CD4-positive, alpha-beta T cell treated with Interleukin-1 beta for 1 hour (primary cell): ENCODE measurements around the gene CUTC.
"Not testable (repeated sequence)": the region's sequence is repeated elsewhere in the genome, so short reads cannot be mapped to it uniquely, and the experiment has no call there.

ENCODE experiments used
- DNase-seq, 2 donors: peaks; one replicate each; pipeline ENCODE4 v3.0.0-alpha.2; 2020 to 2022

Gene CUTC

GRCh38 chr10:99732033-99732842 is at the start of gene CUTC, which contains the start of gene COX15:
Gene CUTC, plus strand, starts transcription at chr10:99732234. Its CDS starts 115 bp downstream, at chr10:99732349.
Gene COX15, minus strand, starts transcription at chr10:99732127. Its CDS starts 78 bp downstream, at chr10:99732049.
- peak; percentile 94 to 95 for DNase-seq

DNA sequence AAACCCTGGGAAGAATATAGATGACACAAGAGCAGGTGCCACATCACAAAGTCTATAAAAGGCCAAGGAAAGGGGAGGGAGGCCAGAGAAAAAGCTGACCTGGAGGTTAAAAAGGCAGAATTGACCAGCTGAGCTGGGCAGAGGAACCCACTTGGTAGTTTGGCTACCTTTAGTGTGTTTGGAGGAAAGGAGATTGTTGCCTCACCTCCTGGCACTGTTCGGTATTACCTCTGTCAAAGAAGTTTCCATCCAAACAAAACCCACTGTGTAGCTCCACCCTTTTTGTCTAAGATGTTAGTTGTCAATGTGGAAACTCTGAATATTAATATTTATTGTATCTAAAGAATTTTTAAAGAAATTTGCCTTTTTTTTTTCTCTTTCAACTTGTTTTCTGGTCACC is 49.3 kb upstream of the CUTC start:
- DNase-seq, result no peak

- DNase-seq, result peak in 1 of 2 donors; percentile 1
Observed at GRCh38 chr10:99685597-99685967, 46.5 kb upstream of the CUTC start.

GRCh38 chr10:99689461-99689860 is 42.6 kb upstream of the CUTC start:
- no peak for DNase-seq

GRCh38 chr10:99693933-99694583 is 38.0 kb upstream of the CUTC start:
- DNase-seq, result no peak

DNA sequence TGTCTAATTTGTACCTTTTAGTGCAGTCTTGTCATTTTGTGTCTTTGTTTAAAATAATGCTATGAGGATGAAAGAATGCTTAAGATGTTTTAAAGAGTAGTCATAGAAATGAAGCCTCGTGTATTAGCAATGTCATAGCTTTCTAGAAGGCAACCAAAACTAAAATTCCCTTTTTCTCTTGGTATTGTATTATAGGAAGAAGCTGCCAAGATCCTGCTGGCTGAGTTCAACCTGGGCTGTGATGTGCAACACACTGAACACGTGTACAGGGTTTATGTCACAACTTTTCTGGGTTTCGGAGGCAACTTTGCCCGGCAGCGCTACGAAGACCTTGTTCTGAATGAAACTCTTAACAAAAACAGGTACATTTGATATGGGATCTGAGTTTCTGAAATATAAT is 36.3 kb upstream of the CUTC start:
- DNase-seq, result no peak

DNA sequence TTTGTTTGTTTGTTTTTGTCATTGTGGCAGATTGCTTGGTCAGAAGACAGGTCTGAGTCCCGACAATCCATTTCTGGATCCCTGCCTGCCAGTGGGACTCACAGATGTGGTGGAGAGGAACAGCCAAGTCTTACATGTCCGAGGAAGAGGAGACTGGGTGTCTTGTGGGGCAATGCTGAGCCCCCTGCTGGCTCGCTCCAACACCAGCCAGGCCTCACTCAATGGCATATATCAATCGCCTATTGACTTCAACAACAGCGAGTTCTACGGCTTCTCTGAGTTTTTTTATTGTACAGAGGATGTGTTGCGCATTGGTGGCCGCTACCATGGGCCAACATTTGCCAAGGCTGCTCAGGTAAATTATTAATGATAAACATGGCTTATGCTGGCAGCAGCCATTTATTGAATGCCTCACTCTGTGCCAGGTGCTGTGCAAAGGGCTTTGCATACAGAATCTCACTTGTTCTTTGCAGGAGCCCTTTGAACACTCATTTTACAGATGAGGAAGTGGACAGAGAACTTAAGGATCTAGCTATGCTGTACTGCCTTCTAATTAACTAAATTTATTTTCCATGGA is 33.4 kb upstream of the CUTC start:
- DNase-seq, result no peak

- no peak for DNase-seq
Observed at GRCh38 chr10:99700649-99701048, 31.4 kb upstream of the CUTC start.

- DNase-seq, result no peak
Observed at GRCh38 chr10:99708428-99709012, 23.5 kb upstream of the CUTC start.

DNA sequence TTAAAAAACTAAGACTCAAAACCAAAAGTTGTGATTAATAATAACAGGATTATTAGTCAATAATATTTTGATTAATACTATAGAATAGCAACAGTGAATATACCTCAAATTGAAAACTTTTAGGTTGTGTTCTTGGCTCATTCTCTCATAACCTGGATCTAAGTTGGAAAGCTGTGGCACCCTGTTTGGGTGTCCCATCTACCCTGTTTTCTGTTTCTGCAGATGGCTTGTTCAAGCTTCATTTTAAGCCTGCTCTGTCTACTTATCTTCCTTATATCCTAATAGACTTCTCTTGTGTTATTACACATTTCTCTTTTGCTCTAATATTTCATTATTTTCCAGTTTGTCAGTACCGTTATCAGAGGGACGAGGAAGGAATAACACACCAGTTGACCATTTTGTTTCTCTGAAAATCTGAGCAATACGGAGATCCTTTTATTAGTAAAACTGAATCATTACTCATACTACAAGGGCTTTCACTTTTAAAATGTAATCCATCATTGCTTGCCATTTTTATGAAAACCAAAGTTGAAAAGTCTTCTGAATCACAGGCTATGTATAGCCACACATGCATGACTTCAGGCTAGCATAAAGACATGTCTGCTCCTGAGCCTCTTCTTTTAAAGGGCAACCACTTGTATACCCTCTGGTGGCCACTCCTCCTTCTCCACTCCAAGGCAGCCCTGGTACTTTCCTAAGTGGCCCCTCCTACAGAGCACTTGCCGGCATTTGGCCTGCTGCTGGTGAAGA is 22.4 kb upstream of the CUTC start:
- no peak for DNase-seq

- peak; percentile 11 to 48 for DNase-seq
Observed at GRCh38 chr10:99711129-99711719, 20.8 kb upstream of the CUTC start.

DNA sequence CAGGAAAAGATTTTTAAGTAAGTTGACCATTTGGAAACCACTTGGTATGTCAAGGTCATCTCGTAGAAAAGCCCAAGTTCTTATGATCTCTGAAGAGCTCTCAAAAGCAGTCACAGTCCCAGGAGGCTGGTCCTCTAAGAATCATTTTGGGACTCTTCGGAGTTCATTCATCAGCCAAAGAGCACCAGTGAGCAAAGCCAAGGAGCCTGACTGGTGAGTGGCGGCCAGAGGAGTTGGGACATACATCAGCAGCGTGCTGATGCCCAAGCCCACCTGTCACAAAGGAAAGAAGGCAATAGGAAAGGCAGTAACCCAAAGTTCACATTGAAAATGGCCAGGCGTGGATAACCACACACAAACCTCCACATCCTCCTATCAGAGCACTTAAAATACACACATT is 17.6 kb upstream of the CUTC start:
- no peak for DNase-seq

DNA sequence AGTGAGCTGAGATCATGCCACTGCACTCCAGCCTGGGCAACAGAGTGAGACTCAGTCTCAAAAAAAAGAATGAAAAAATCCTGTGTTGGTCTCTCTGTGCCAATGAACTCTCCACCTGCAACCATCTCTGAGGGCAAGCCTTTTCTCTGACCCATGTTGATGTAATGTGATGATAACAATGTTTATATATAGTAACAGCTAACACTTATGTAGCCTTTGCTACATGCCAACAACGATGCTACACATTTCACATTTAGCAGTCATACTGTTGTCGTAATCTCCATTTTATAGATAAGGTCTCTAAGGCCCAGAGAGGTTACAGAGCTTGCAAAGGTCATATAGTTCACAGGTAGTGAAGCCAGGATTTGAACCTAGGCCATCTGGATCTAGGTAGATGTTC is 11.6 kb upstream of the CUTC start:
- no peak for DNase-seq

GRCh38 chr10:99730026-99730425 is 2.0 kb upstream of the CUTC start:
- DNase-seq, result no peak

GRCh38 chr10:99731306-99732032 is 565 bp upstream of the CUTC start:
- no peak for DNase-seq

- no peak for DNase-seq
Observed at GRCh38 chr10:99733366-99733765, 1.3 kb downstream of the CUTC start.

- DNase-seq, result not testable (repeated sequence)
Observed at GRCh38 chr10:99734111-99734510, 2.1 kb downstream of the CUTC start.

GRCh38 chr10:99740260-99740659 is 8.2 kb downstream of the CUTC start:
- DNase-seq, result no peak

DNA sequence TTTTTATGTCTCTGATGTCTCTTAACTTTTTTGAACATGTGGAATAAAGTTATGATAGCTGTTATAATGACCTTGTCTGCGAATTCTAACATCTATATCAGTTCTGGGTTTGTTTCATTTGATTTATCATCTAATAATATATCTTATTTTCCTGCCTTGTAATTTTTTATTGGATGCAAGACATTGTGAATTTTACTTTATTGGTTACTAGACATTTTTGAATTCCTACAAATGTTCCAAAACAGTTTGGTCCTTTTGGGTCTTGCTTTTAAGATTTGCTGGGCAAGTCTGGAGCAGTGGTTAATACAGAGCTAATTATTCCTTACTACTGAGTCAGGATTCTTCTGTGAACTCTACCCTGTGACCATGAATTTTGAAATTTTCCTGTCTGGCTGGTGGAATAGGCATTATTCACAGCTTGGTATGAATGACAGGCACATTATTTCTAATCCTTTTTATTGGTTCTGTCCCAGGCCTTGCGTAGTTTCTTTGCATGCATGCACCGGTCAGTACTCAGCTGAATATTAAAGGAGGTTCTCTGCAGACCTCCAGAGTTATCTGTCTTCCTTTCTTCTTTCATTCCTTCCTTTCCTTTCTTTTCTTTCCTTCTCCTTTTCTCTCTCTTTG is 9.0 kb downstream of the CUTC start:
- no peak for DNase-seq

- DNase-seq, result no peak
Observed at GRCh38 chr10:99742254-99742653, 10.2 kb downstream of the CUTC start.

DNA sequence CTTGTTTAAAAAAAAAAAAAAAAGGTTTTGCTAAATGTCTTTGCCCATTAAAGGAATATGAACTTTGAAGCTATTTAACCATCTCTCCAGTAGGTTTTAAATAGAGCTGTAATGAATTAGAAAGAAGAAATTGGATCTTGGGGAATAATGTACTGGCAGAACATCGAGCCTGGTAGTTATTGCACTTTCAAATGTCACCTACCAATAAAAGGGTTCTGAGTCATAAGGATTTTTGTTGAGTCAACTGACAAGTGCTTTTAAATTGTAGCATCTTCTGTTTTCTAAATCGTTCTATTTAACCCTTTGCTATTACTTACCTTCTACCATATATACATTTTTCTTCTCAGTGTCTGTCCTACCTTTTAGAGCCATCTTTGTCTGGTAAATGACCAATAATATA is 10.7 kb downstream of the CUTC start:
- no peak for DNase-seq
